ENCODE data around the gene SERPINA3. TPM values are rescaled to one million over a fixed set of nuclear protein-coding genes. Genes with fewer than 3 reads are reported as not detected.

Gene SERPINA3
- total RNA-seq, 1 donor from 2014 or later: 5.2 TPM

DNA sequence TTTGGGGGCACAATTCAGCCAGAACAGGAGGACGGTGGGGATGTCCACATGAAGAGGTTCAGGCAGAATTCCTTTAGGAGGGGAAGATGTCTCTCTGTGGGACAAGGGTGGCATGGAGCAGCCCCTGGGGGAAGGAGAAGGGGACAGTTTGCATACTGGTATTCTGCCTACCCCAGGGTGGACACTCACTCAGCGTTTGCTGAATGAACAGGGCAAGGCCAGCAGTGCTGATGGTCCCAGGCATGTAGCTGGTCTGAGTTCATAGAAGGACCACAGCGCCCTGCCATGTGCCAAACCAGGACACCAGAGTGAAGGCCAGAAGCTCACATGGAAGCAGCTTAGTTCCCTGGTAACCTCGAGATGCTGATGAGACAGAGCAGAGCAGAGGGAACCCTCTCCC is 25.6 kb upstream of the SERPINA3 start:
- Mint-ChIP-seq H3K4me3 (ENCODE audit: low read depth) (no peak overlapping the region), H3K36me3 (ENCODE audit: insufficient read depth) (peaks cover 12% of the 10 kb centered on the region), H3K27me3 (peaks cover 12% of the 10 kb centered on the region), H3K4me1 (ENCODE audit: low read depth) (peaks cover 27% of the 10 kb centered on the region), H3K9me3 (ENCODE audit: low read depth) (peaks cover 3% of the 10 kb centered on the region), H3K27ac (no peak overlapping the region)
- TF ChIP-seq, protein P1, sequence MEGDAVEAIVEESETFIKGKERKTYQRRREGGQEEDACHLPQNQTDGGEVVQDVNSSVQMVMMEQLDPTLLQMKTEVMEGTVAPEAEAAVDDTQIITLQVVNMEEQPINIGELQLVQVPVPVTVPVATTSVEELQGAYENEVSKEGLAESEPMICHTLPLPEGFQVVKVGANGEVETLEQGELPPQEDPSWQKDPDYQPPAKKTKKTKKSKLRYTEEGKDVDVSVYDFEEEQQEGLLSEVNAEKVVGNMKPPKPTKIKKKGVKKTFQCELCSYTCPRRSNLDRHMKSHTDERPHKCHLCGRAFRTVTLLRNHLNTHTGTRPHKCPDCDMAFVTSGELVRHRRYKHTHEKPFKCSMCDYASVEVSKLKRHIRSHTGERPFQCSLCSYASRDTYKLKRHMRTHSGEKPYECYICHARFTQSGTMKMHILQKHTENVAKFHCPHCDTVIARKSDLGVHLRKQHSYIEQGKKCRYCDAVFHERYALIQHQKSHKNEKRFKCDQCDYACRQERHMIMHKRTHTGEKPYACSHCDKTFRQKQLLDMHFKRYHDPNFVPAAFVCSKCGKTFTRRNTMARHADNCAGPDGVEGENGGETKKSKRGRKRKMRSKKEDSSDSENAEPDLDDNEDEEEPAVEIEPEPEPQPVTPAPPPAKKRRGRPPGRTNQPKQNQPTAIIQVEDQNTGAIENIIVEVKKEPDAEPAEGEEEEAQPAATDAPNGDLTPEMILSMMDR (IDR thresholded peaks at IDR 0.05; ENCODE audit: unreplicated experiment): no peak
- no peak for DNase-seq (ENCODE audit: low spot score, unreplicated experiment)

DNA sequence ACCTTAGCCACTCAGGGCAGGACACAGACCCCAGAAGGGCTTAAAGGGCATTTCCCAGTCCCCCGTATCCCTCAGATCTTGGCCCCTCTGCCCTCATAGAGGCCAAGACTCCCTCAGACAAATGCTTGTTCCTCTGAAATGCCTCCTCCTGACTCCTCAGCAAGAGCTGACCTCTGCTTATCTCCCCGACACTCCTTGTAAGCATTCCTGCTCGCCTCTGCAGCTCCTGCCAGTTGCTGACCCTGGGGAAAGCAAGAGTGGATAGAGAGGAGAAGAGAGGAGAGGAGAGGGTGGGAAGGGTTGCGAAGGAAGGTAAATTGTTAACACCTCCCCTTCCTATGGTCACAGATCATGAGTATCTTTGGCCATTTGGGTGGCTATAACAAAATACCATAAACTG is 23.9 kb upstream of the SERPINA3 start:
- H3K27me3 Mint-ChIP-seq: peaks cover 12% of the 10 kb centered on the region
- H3K4me1 Mint-ChIP-seq (ENCODE audit: low read depth): peaks cover 13% of the 10 kb centered on the region
- TF ChIP-seq, protein P1 (IDR thresholded peaks at IDR 0.05; ENCODE audit: unreplicated experiment): no peak
- peaks cover 3% of the 10 kb centered on the region for H3K9me3 Mint-ChIP-seq (ENCODE audit: low read depth)
- H3K27ac Mint-ChIP-seq: peak overlapping the region; percentile 27
- DNase-seq (ENCODE audit: low spot score, unreplicated experiment): no peak
- no peak overlapping the region for H3K4me3 Mint-ChIP-seq (ENCODE audit: low read depth)
- peaks cover 12% of the 10 kb centered on the region for H3K36me3 Mint-ChIP-seq (ENCODE audit: insufficient read depth)

DNA sequence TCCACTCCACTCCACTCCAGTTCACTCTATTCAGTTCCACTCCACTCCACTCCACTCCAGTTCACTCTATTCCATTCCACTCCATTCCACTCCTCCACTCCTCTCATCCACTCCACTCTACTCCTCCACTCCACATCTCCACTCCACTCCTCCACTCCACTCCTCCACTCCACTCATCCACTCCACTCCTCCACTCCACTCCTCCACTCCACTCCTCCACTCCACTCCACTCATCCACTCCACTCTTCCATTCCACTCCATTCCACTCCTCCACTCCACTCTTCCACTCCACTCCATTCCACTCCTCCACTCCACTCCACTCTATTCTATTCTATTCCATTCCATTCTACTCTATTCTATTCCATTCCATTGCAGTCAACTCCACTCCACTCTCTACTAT is 21.1 kb upstream of the SERPINA3 start:
- Mint-ChIP-seq H3K4me1 (ENCODE audit: low read depth) (peaks cover 41% of the 10 kb centered on the region), H3K36me3 (ENCODE audit: insufficient read depth) (peaks cover 10% of the 10 kb centered on the region), H3K9me3 (ENCODE audit: low read depth) (peaks cover 3% of the 10 kb centered on the region), H3K4me3 (ENCODE audit: low read depth) (no peak overlapping the region), H3K27me3 (peaks cover 13% of the 10 kb centered on the region), H3K27ac (no peak overlapping the region)
- no peak for DNase-seq (ENCODE audit: low spot score, unreplicated experiment)
- TF ChIP-seq, protein P1 (IDR thresholded peaks at IDR 0.05; ENCODE audit: unreplicated experiment): no peak

DNA sequence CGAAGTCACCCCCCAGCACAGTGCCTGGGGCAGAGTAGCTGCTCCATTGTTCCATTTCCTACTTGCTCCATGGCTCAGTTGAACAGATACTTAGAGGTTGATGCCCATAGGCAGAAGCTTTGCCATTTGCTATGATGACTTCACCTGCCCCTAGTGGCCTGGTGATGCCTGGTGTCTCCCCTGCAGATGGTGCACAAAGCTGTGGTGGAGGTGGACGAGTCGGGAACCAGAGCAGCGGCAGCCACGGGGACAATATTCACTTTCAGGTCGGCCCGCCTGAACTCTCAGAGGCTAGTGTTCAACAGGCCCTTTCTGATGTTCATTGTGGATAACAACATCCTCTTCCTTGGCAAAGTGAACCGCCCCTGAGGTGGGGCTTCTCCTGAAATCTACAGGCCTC is 20.3 kb upstream of the SERPINA3 start:
- Mint-ChIP-seq H3K9me3 (ENCODE audit: low read depth) (peaks cover 3% of the 10 kb centered on the region), H3K4me1 (ENCODE audit: low read depth) (peaks cover 42% of the 10 kb centered on the region), H3K27ac (no peak overlapping the region), H3K4me3 (ENCODE audit: low read depth) (no peak overlapping the region), H3K36me3 (ENCODE audit: insufficient read depth) (peaks cover 10% of the 10 kb centered on the region), H3K27me3 (peaks cover 12% of the 10 kb centered on the region)
- TF ChIP-seq, protein P1 (IDR thresholded peaks at IDR 0.05; ENCODE audit: unreplicated experiment): no peak
- DNase-seq (ENCODE audit: low spot score, unreplicated experiment): no peak

DNA sequence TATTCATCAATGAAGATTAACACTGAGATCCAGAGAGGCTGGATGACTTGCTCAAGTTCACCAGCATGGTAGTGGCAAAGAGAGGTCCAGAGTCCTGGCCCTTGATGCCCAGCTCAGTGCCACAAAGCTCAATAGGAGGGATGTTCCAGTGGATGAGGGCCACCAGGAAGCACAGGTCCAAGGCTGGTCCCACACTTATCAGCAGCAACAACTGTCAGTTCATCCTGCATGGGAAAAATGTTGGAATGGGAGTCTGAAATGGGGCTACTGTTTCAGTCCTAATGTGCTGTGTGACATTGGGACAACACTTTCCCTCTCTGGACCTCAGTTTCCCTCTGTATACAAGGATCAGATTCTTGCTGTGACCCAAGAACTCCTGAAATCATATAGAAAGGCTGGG is 19.7 kb upstream of the SERPINA3 start:
- H3K4me3 Mint-ChIP-seq (ENCODE audit: low read depth): no peak overlapping the region
- H3K27me3 Mint-ChIP-seq: peaks cover 8% of the 10 kb centered on the region
- TF ChIP-seq, protein P1 (IDR thresholded peaks at IDR 0.05; ENCODE audit: unreplicated experiment): no peak
- peaks cover 3% of the 10 kb centered on the region for H3K9me3 Mint-ChIP-seq (ENCODE audit: low read depth)
- peaks cover 47% of the 10 kb centered on the region for H3K4me1 Mint-ChIP-seq (ENCODE audit: low read depth)
- H3K36me3 Mint-ChIP-seq (ENCODE audit: insufficient read depth): peaks cover 10% of the 10 kb centered on the region
- H3K27ac Mint-ChIP-seq: no peak overlapping the region
- DNase-seq (ENCODE audit: low spot score, unreplicated experiment): no peak
